HL-60 (cell line): ENCODE measurements around the gene FOXA3.

Source experiments
- DNase-seq, 2 experiments: peaks; one replicate each; pipeline ENCODE4 v3.0.0-alpha.2; 2010 to 2020; ENCODE audit warnings: low read depth in 1 of 2, low spot score in 1 of 2
- H3K27ac ChIP-seq: fragments of 250-450 bp; sonication (Bioruptor Pico); replicated peaks from 2 replicates; pipeline ENCODE4 v1.5.1; 2020; ENCODE audit warnings: mild to moderate bottlenecking, moderate library complexity
- H3K27me3 ChIP-seq: fragments of 250-450 bp; sonication (Bioruptor Pico); 2 replicates; pipeline ENCODE4 v1.5.1; 2021; ENCODE audit warnings: mild to moderate bottlenecking, moderate library complexity; ENCODE audit not compliant: insufficient read depth, poor library complexity, severe bottlenecking
- H3K4me3 ChIP-seq: replicated peaks from 2 replicates; pipeline ENCODE4 v1.5.1; 2011; ENCODE audit warnings: mild to moderate bottlenecking, control low read depth, low read length; ENCODE audit not compliant: insufficient read depth
- CTCF ChIP-seq: IDR thresholded peaks from one replicate; pipeline ENCODE4 v1.5.1; 2011; ENCODE audit warnings: low read length, control low read depth, inconsistent platforms; ENCODE audit not compliant: insufficient read depth
- GABPA ChIP-seq: IDR thresholded peaks from 2 replicates; pipeline ENCODE4 v1.6.1; 2012; ENCODE audit warnings: low read depth
- POLR2AphosphoS5 ChIP-seq: IDR thresholded peaks from 2 replicates; pipeline ENCODE4 v1.6.1; 2012; ENCODE audit warnings: low read depth
- REST ChIP-seq: IDR thresholded peaks from 2 replicates; pipeline ENCODE4 v1.6.1; 2012; ENCODE audit warnings: low read depth; ENCODE audit not compliant: insufficient replicate concordance
- SPI1 ChIP-seq: IDR thresholded peaks from 2 replicates; pipeline ENCODE4 v1.6.1; 2012; ENCODE audit warnings: low read depth, mild to moderate bottlenecking, borderline replicate concordance

The FOXA3 gene

GRCh38 chr19:45882652-45883585, 18.8 kb downstream of the FOXA3 start:
- H3K27ac ChIP-seq = no peak overlapping the region
- H3K4me3 ChIP-seq = no peak overlapping the region
- TF ChIP-seq CTCF = peak; percentile 99
- TF ChIP-seq GABPA = no peak
- TF ChIP-seq POLR2AphosphoS5 = 0 out of 2 replicates have a peak, but pooled peaks have one; percentile 42

GRCh38 chr19:45883586-45883880, 19.4 kb downstream of the FOXA3 start:
- H3K27ac ChIP-seq = no peak overlapping the region
- TF ChIP-seq CTCF (no peak), GABPA (no peak), REST (no peak), POLR2AphosphoS5 (no peak), SPI1 (no peak)
- H3K4me3 ChIP-seq = no peak overlapping the region

More at GRCh38 chr19:45882652-45883585, 18.8 kb downstream of the FOXA3 start:
- peaks cover 2% of the 10 kb centered on the region for H3K27me3 ChIP-seq
- DNase-seq = peak; percentile 78 to 82

GRCh38 chr19:45883881-45884681, 20.0 kb downstream of the FOXA3 start:
- H3K4me3 ChIP-seq = no peak overlapping the region
- no peak for DNase-seq

More at GRCh38 chr19:45883586-45883880, 19.4 kb downstream of the FOXA3 start:
- DNase-seq = no peak
- peaks cover 2% of the 10 kb centered on the region for H3K27me3 ChIP-seq

More at GRCh38 chr19:45883881-45884681, 20.0 kb downstream of the FOXA3 start:
- Histone ChIP-seq H3K27ac (no peak overlapping the region), H3K27me3 (peaks cover 2% of the 10 kb centered on the region)
- TF ChIP-seq POLR2AphosphoS5 (no peak), REST (no peak), GABPA (no peak), CTCF (no peak), SPI1 (no peak)
